Measurements from ENCODE around the gene RYR2. TPM values are rescaled to one million over a fixed set of nuclear protein-coding genes. Genes with fewer than 3 reads are reported as not detected.

RYR2 gene
- total and polyA plus RNA-seq, 4 donors = 9.2 to 31.2 (median 17.3) TPM

DNA sequence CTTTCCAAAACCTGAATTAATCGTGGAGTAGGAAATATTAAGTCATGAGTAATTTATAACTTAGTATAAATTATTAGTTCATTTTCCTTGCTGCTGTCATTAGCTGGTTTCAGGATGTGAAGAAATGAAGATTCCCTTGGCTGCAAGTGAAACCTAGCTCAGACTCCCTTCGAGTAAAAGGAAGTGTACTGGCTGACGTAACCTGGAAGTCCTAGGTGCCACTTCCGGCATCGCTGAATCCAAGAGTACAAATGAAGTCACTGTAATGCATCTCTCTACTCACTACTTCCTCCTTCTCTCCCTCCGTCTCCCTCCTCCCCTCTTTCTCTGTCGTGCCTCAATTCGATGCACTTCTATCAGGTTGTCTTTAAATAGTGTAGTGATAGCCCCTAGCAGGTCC, 820.0 kb downstream of the RYR2 start:
- no peak overlapping the region for H3K4me3 ChIP-seq (ENCODE audit: low read depth, low read length)
- no peaks in the 10 kb centered on the region for H3K27me3 ChIP-seq (ENCODE audit: control insufficient read depth, insufficient read depth, low read length)
- no peak for DNase-seq (ENCODE audit: low read depth in 4 of 6, low spot score in 6 of 6)
- H3K9me3 ChIP-seq (ENCODE audit: control insufficient read depth, insufficient read depth, low read length) = no peaks in the 10 kb centered on the region
- H3K4me1 ChIP-seq (ENCODE audit: control insufficient read depth, insufficient read depth, low read length) = peaks cover 8% of the 10 kb centered on the region
- WGBS (ENCODE audit: insufficient coverage) = 86% methylated on average over 1 of the region's 8 CpGs
- H3K36me3 ChIP-seq (ENCODE audit: control insufficient read depth, insufficient read depth, low read length) = no peaks in the 10 kb centered on the region
- no peak overlapping the region for H3K27ac ChIP-seq (ENCODE audit: low read depth, low read length)

DNA sequence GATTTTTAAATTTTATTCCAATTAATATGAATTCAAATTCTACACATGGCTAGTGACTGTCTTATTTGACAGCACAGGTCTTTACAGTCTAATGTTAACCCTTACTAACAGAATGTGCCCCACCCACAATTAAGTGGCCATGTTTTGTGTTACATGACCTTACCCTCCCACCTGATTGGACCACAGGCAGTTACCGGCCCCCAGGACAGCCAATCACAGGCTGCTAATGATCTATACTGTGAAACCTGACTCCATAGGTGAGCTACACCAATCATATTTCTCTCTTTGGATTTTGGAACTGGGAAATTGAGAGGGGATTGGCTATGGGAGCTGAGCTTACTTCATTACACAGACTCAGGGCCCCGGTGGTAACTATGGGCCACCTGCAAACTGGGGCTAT, 821.2 kb downstream of the RYR2 start:
- peaks cover 8% of the 10 kb centered on the region for H3K4me1 ChIP-seq (ENCODE audit: control insufficient read depth, insufficient read depth, low read length)
- H3K9me3 ChIP-seq (ENCODE audit: control insufficient read depth, insufficient read depth, low read length) = no peaks in the 10 kb centered on the region
- no peaks in the 10 kb centered on the region for H3K27me3 ChIP-seq (ENCODE audit: control insufficient read depth, insufficient read depth, low read length)
- WGBS (ENCODE audit: insufficient coverage) = 100% methylated on average over 1 of the region's 2 CpGs
- H3K36me3 ChIP-seq (ENCODE audit: control insufficient read depth, insufficient read depth, low read length) = no peaks in the 10 kb centered on the region
- DNase-seq (ENCODE audit: low read depth in 4 of 6, low spot score in 6 of 6) = no peak
- H3K4me3 ChIP-seq (ENCODE audit: low read depth, low read length) = no peak overlapping the region
- H3K27ac ChIP-seq (ENCODE audit: low read depth, low read length) = no peak overlapping the region

DNA sequence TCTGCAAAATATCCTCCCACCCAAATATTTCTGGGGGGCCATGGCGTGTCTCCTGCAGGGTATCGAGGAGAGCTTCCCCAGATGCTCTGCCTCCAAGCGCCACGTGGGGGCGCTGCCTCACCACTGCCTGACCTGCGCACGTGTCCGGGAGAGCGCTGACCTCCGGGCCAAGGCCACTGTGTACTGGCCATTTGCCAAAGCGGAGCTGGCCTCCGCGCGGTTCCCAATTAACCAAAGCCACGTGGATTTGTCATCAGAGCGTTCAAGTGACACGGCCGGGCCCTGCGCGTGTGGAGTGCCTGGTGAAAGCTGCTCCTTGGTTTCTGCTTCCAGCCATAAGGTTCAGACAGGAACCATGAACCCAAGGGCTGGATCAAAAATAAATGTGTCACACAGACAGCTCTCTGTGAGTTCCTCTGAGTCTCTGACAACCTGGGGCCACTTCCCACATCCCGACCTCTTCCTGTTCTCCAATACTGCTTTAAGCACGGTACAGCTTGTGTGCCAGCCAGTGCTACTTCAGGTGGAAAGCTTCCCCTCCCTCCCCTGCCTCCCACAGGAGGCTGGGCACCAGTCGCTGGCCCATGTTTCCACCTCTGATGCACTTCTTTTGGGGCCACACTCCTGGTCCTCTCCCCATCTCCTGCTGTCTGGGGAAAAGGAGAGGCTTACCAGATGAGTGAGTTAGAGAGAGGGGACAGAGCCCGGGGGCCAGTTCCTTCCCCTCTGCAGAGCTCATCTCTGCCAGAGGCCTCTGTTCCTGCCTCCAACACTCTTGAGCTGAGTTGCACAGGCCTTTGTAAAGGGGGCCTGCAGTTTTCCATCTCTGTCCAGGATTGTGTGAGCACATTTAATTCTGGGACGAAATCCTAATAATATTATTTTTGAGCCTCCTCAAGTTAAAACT, 822.6 kb downstream of the RYR2 start:
- Histone ChIP-seq H3K27ac (ENCODE audit: low read depth, low read length) (no peak overlapping the region), H3K36me3 (ENCODE audit: control insufficient read depth, insufficient read depth, low read length) (no peaks in the 10 kb centered on the region), H3K9me3 (ENCODE audit: control insufficient read depth, insufficient read depth, low read length) (no peaks in the 10 kb centered on the region), H3K27me3 (ENCODE audit: control insufficient read depth, insufficient read depth, low read length) (no peaks in the 10 kb centered on the region), H3K4me3 (ENCODE audit: low read depth, low read length) (peak overlapping the region; percentile 9), H3K4me1 (ENCODE audit: control insufficient read depth, insufficient read depth, low read length) (peaks cover 8% of the 10 kb centered on the region)
- WGBS (ENCODE audit: insufficient coverage) = 9% methylated on average over 22 of the region's 25 CpGs
- DNase-seq (ENCODE audit: low read depth in 4 of 6, low spot score in 6 of 6) = peak in 4 of 6 donors; percentile 31 to 83 (median 52)

DNA sequence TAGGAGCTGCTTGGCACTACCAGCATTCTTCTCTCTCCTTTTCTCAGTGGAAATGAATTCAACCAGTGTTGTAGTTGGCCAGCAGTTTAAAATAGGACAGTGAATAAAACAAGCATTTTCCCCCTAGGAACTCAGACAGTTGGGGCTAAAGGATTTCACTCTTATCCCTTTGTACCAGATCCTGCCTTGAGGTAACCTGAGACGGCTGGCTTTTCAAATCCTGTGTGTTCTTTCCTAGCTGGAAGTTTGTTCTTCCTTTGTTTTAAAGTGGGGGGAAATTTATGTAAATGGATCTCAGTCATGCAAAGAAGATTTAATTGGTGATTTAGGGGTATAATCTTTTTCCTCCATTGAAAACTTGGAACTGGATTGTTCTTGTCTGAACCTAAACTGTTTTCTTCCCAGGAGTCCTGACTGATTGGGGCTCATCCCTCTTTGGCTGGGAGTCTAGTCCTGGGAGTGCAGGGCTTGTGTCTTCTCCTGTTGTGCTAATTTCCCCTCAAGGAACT, 825.5 kb downstream of the RYR2 start:
- DNase-seq (ENCODE audit: low read depth in 4 of 6, low spot score in 6 of 6) = no peak
- no CpG with 5 or more reads among the region's 1 CpG for WGBS (ENCODE audit: insufficient coverage)
- Histone ChIP-seq H3K36me3 (ENCODE audit: control insufficient read depth, insufficient read depth, low read length) (no peaks in the 10 kb centered on the region), H3K4me3 (ENCODE audit: low read depth, low read length) (no peak overlapping the region), H3K9me3 (ENCODE audit: control insufficient read depth, insufficient read depth, low read length) (no peaks in the 10 kb centered on the region), H3K27ac (ENCODE audit: low read depth, low read length) (no peak overlapping the region), H3K4me1 (ENCODE audit: control insufficient read depth, insufficient read depth, low read length) (peaks cover 8% of the 10 kb centered on the region), H3K27me3 (ENCODE audit: control insufficient read depth, insufficient read depth, low read length) (no peaks in the 10 kb centered on the region)

DNA sequence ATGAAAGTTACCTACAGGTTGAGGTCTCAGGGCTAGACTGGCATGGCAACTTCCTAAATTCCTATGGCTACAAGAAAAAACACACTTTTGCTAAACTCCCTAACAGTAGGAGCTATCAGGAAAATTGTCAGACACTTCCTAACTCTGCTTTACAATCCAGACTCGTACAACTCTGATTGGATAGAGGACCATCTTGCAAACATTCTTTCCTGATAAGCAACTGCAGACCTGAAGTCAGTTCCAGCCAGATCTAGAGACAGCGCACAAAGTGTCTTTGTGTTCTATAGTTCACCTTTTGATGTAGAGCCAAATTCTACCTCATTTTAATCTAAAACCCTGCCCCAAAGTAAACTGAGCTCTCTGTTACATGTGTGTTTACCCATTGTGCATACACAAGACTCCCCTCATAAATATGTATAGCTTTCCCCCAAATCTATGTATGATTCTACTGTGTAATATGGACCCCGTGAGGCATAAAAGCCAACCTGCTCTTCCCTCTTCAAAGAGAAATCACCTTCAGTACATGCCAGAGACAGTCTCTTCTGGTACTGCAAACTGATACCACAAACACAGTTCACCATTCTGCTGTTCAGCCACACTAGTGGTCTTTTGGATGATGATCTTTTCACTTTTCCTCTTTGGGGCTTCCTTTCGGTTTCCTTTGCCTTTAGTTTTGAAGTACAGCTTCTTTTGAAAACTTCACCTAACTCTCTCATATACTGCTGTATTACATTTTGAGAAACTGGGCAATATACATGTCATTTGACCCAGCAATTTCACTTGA, 827.0 kb downstream of the RYR2 start:
- WGBS (ENCODE audit: insufficient coverage) = 80% methylated on average over 1 of the region's 4 CpGs

DNA sequence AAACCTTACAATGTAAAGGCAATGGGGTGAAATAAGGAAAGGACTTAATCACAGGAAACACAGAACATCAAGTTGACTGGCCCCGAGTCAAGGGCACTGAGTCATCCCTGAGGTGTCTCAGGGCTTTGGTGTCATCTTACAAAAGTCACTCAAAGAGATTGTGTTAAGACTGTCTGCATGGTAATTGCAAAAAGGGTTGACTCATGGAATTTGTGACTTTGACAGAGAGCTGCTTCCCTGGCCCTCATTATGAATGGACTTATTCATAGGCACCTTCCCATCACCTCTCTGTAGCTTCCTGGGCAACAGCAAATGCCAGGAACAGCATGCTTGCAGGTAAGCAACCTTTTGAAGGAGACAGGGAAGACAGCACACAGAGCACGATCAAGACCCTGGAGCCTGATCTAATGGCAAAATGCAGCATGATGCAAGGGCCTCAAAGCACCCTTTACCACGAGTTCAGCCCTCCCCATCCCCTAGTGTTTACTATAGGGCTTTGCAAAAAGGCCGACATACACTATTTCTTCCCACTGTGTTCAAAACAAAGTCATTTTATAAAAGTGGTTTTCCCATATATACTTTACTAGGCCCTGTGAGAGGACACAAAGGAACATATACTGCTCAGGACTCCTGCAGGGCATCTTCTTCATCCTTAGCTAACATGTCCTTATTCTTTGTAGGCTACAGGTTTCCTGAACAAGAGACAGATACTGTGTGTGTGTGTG, 831.7 kb downstream of the RYR2 start:
- Histone ChIP-seq H3K27me3 (ENCODE audit: control insufficient read depth, insufficient read depth, low read length) (no peaks in the 10 kb centered on the region), H3K4me3 (ENCODE audit: low read depth, low read length) (no peak overlapping the region), H3K36me3 (ENCODE audit: control insufficient read depth, insufficient read depth, low read length) (no peaks in the 10 kb centered on the region), H3K9me3 (ENCODE audit: control insufficient read depth, insufficient read depth, low read length) (no peaks in the 10 kb centered on the region), H3K4me1 (ENCODE audit: control insufficient read depth, insufficient read depth, low read length) (no peaks in the 10 kb centered on the region), H3K27ac (ENCODE audit: low read depth, low read length) (no peak overlapping the region)
- no peak for DNase-seq (ENCODE audit: low read depth in 4 of 6, low spot score in 6 of 6)
- 81% methylated on average over 3 of the region's 4 CpGs for WGBS (ENCODE audit: insufficient coverage)

More for the DNA sequence above, 827.0 kb downstream of the RYR2 start:
- DNase-seq (ENCODE audit: low read depth in 4 of 6, low spot score in 6 of 6) = no peak
- Histone ChIP-seq H3K9me3 (ENCODE audit: control insufficient read depth, insufficient read depth, low read length) (no peaks in the 10 kb centered on the region), H3K27me3 (ENCODE audit: control insufficient read depth, insufficient read depth, low read length) (no peaks in the 10 kb centered on the region), H3K36me3 (ENCODE audit: control insufficient read depth, insufficient read depth, low read length) (no peaks in the 10 kb centered on the region), H3K27ac (ENCODE audit: low read depth, low read length) (no peak overlapping the region), H3K4me3 (ENCODE audit: low read depth, low read length) (no peak overlapping the region), H3K4me1 (ENCODE audit: control insufficient read depth, insufficient read depth, low read length) (peaks cover 8% of the 10 kb centered on the region)

DNA sequence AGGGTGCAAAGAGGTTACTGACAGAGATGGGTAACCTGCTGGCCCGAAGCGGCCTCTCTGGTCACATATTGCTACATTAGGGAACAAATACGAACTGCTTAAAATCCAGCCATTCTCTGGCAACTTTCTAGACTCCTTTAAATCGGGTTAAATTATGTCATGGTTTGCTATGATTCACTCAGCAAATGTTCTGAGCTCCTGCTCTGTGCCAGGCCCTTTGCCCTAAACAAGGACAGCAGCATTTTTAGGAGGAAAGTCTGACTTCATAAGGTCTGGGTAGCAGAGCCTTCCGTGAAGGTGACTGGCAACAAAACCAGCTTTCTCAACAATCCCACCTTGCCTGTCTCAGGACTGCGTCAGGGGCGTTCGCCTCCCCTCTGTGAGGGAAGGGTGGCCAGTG, 833.3 kb downstream of the RYR2 start:
- no peaks in the 10 kb centered on the region for H3K4me1 ChIP-seq (ENCODE audit: control insufficient read depth, insufficient read depth, low read length)
- no peak overlapping the region for H3K27ac ChIP-seq (ENCODE audit: low read depth, low read length)
- no peak for DNase-seq (ENCODE audit: low read depth in 4 of 6, low spot score in 6 of 6)
- H3K4me3 ChIP-seq (ENCODE audit: low read depth, low read length) = no peak overlapping the region
- WGBS (ENCODE audit: insufficient coverage) = 96% methylated on average over 3 of the region's 8 CpGs
- no peaks in the 10 kb centered on the region for H3K36me3 ChIP-seq (ENCODE audit: control insufficient read depth, insufficient read depth, low read length)
- no peaks in the 10 kb centered on the region for H3K9me3 ChIP-seq (ENCODE audit: control insufficient read depth, insufficient read depth, low read length)
- H3K27me3 ChIP-seq (ENCODE audit: control insufficient read depth, insufficient read depth, low read length) = no peaks in the 10 kb centered on the region

DNA sequence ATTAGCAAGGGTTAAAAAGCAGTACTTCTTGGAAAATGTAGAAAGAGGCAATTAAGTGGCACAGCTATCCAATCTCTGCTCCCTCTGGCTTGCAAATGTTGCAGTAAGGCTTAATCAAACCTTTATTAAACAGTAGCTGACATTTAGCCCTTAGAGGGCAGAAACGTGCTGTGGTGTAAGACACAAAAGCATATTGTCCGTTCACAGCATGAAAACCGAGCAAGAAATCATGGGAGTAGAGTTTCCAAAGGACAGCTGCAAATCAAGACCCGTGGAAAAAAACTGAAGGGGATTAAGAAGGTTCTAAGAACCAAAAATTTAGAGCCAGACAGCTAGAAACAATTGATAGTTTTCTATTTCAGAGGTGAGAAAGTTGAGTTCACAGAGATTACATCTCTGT, 835.6 kb downstream of the RYR2 start:
- Histone ChIP-seq H3K27ac (ENCODE audit: low read depth, low read length) (no peak overlapping the region), H3K4me3 (ENCODE audit: low read depth, low read length) (no peak overlapping the region), H3K4me1 (ENCODE audit: control insufficient read depth, insufficient read depth, low read length) (no peaks in the 10 kb centered on the region), H3K36me3 (ENCODE audit: control insufficient read depth, insufficient read depth, low read length) (no peaks in the 10 kb centered on the region), H3K27me3 (ENCODE audit: control insufficient read depth, insufficient read depth, low read length) (no peaks in the 10 kb centered on the region), H3K9me3 (ENCODE audit: control insufficient read depth, insufficient read depth, low read length) (no peaks in the 10 kb centered on the region)
- DNase-seq (ENCODE audit: low read depth in 4 of 6, low spot score in 6 of 6) = peak in 2 of 6 donors; percentile 4 to 72
- WGBS (ENCODE audit: insufficient coverage) = 9% methylated on average over 3 of the region's 4 CpGs

DNA sequence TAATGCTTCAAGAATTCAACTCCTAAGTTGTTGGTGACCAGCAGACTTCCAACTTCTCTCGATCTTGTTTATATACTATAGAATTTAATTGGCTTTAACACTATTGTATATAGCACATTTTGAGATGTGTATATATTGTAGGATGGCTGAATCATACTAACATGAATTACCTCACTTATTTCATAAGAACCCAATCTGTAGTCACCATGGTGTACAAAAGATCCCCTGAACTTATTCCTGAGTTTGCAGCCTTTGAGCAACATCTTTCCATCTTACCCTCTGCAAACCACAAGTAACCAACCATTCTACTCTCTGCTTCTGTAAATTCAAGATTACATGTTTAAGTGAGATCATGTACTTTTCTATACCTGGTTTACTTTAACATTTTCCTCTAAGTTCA, 836.4 kb downstream of the RYR2 start:
- H3K4me1 ChIP-seq (ENCODE audit: control insufficient read depth, insufficient read depth, low read length) = no peaks in the 10 kb centered on the region
- no peak overlapping the region for H3K27ac ChIP-seq (ENCODE audit: low read depth, low read length)
- H3K4me3 ChIP-seq (ENCODE audit: low read depth, low read length) = no peak overlapping the region
- H3K27me3 ChIP-seq (ENCODE audit: control insufficient read depth, insufficient read depth, low read length) = no peaks in the 10 kb centered on the region
- WGBS (ENCODE audit: insufficient coverage) = no CpG with 5 or more reads among the region's 1 CpG
- DNase-seq (ENCODE audit: low read depth in 4 of 6, low spot score in 6 of 6) = no peak
- no peaks in the 10 kb centered on the region for H3K36me3 ChIP-seq (ENCODE audit: control insufficient read depth, insufficient read depth, low read length)
- no peaks in the 10 kb centered on the region for H3K9me3 ChIP-seq (ENCODE audit: control insufficient read depth, insufficient read depth, low read length)
